Activated T-cell treated with anti-CD3 and anti-CD28 coated beads for 1 hour (primary cell): ENCODE results near the gene NFIC.
"Not testable (repeated sequence)": the region's sequence is repeated elsewhere in the genome, so short reads cannot be mapped to it uniquely, and the experiment has no call there.

Experiments
- DNase-seq: peaks from one replicate; pipeline ENCODE4 v3.0.0-alpha.2; 2020; ENCODE audit warnings: low read depth

NFIC gene

DNA sequence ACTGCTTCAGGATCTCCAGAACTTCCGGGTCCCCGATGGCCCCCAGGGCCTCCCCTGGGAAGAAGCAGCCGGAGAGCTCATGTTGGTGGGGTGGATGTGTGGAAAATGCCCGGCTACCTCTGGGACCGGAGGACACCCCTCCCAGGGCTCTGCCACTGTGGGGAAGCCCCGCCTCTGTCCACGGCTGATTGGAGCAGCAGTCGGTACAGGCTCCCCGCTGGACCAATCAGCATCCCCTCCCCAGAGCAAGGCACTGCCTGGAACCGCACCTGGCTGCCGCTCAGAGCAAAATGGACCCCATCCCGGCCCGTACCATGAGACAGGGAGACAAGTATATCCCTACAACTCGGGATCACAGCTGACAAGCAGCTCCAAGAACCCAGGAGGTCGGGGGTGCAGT is 127.7 kb downstream of the NFIC start:
- DNase-seq = no peak

DNA sequence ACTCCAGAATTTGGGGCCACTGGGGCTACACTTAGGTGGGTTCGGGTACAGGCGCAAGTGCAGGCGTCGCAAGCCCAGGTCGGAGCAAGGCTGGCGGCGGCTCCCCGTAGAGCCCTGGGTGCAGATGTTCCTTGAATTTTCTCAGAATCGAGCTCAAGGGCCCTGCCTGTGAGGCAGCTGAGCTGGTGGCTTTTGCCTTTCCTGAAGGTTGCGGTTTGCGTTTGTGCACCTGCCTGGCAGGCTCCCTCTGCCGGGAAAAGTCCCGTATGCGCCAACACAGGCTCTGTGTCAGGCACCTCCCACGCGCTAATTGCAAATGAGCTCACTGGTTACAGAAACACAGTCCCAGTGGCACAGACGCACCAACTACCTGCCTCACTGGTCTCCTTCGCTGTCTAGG is 128.2 kb downstream of the NFIC start:
- no peak for DNase-seq

DNA sequence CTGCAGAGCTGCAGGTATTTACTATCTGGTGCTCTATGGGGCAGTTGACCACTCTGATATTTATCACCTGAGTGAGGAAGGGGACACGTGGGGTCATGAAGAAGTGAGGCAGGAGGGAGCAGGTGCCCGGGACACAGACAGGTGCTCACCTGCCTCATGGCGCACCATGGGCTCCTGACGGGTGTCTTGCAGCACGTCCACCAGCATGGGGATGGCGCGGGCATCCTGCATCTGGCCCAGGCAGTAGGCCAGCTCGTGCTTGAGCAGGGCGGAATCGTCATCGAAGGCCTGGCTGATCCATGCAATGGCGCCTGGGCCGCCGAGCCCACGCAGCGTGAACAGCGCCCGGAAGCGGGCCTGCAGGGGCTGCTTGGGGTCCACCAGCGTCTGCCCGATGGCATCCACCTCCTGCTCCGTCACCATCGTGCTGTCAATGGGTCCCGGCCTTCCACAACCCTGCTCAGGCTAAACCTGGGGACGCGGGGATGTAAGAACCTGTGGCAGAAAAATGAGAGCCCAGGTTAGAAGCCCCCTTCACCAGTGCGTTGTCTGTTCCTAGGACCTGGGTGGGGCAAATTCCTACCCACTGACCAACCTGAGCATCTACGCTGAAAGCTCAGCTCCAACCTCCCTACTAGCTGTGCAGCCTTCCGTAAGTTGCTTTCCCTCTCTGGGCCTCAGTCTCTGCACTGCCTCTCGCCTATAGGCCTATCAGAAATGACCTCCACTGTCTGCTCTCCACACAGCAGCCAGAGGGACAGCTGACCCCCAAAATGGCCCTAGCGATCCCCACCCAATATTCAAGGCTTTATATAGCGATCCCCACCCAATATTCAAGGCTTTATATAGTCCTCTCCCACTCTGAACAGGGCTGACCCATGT is 130.2 kb downstream of the NFIC start:
- no peak for DNase-seq

DNA sequence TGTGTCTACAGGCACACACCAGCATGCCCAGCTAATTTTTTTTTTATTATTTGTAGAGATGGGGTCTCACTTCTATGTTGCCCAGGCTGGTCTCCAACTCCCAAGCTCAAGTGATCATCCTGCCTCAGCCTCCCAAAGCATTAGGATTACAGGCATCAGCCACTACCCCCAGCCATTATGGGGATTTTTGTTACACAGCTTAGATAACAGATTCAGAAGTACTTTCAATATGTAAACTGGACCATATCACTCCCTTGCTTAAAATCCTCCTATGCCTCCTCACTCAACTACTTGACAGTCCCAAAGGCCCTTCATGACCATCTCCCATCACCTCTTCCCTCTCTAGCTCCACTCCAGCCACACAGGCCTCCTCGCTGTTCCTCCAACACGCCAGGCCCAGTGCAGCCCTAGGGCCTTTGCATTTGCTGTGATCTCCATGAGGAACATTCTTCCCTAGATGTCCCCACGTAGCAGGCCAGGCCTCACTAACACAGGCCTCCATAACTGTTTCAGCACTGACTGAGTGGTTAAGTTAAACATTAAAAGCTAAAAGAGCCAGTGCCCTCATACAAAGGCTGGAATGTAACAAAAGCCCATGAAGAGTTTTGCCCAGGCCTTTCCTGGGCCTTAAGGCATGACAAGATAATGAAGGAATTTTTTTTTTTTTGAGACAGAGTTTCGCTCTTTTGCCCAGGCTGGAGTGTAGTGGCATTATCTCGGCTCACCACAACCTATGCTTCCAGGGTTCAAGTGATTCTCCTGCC is 131.6 kb downstream of the NFIC start:
- DNase-seq = no peak

DNA sequence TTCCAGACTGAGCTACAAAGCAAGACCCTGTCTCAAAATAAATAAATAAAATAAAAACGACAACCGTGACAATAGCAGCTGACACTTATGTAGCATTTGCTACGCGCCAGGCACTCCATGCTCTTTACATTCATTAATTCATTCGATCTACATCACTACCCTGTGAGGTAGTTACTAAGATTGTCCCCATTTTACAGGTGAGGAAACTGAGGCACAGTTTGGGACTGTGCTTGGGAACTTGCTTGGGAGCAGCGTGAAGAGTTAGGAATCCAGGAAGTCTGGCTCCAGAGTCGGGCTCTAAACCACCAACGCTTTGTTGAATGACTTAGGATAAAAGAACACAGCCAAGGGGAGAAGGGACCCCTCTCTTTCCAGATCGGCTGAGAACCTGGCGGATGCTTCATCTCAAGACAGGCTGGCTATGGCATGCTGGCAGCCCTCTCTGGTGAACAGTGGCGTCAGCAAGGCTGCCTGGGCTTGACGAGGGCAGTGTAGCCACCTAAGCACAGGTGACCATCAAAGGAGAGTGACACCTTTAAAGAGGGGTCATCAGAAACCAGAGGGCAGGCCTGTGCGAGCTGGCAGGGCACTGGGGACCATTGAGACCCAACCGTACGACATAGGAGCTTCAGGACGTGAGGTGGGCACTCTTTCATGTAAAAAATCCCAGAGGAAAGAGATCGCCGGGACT is 133.5 kb downstream of the NFIC start:
- DNase-seq = no peak

DNA sequence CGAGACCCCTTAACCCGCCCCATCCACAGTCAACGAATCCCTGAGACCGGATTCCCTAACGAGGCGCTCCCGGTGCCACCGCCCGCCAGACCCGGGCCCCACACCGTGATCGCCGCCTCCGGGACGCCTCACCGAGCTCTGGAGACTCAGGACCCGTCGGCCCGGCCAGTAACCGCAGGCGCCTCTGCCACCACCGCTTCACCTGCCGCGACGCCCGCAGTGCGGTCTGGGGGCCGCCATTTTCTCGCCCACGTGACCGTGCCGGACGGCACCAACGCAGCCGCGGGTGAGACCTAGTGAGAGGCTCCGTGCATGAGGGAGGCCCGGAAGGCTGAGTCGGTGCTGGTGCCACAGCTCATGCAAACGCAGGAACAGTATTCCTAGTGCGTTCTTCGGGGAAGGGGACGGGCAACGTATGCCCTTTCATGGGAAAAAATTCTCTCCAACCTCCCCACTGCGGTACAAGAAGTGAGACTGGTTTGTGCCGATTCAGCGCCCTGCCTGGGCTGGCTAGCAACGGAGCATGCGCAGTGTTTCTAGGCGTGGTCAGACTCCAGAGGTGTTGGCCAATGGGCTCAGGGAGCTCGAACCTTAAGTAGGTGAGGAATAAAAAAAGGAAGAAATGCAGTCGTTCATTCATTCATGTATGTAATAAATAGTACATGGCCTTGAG is 134.2 kb downstream of the NFIC start, which contains the start of gene DOHH:
TSS of gene DOHH (minus strand) at position 246 of the 673 bp plus-strand sequence. CDS start 3,860 bp downstream, outside the sequence.
- DNase-seq = peak; percentile 90

DNA sequence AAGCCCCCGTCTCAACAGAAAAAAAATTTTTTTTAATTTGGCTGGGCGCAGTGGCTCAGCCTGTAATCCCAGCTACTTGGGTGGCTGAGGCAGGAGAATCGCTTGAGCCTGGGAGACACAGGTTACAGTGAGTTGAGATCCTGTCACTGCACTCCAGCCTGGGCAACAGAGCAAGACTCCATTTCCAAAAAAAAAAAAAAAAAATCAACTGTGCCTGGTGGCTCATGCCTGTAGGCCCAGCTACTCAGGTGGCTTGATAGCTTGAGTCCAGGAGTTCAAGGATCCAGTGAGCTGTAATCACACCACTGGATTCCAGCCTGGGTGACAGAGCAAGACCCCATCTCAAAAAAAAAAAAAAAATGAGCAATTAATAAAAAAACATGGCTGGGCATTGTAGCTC is 135.4 kb downstream of the NFIC start:
- DNase-seq = no peak

DNA sequence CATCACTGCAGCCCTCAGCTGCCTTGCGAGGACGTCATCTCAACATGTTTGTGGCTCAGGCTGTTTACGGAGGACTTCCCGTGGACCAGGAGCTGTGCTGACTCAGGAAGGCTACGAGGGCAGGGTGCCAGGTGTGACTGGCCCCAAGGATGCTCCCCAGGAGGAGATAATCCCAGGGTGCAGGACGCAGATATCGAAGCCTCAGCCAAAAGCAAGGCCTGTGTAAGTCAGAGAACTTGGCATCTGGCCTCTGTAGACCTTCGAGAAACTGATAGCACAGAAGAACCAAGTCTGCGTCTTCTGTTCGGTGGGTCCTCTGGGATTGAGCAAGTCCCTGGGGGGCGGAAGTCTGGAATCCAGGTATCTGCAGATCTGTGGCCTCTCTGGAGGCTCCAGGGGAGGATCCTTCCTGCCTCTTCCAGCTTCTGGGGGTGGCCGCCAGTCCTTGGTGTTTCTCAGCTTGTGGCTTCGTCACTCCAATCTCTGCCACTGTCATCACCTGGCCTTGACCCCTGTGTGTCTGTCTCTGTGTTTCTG is 136.7 kb downstream of the NFIC start:
- no peak for DNase-seq

DNA sequence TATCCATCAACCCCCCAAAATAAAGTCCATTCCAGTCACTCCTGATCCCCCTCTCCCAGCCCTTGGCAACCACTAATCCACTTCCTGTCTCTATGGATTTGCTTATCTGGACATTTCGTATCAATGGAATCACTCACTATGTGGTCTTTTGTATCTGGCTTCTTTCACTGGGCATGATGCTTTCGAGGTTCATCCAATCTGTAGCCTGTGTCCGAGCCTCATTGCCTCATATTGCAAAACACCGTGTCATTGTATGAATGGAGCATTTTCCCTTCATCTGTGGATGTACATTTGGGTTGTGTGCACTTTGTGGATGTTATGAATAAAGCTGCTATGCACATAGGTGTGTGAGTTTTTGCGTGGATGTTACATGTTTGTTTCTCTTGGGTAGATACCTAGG is 138.4 kb downstream of the NFIC start:
- no peak for DNase-seq

DNA sequence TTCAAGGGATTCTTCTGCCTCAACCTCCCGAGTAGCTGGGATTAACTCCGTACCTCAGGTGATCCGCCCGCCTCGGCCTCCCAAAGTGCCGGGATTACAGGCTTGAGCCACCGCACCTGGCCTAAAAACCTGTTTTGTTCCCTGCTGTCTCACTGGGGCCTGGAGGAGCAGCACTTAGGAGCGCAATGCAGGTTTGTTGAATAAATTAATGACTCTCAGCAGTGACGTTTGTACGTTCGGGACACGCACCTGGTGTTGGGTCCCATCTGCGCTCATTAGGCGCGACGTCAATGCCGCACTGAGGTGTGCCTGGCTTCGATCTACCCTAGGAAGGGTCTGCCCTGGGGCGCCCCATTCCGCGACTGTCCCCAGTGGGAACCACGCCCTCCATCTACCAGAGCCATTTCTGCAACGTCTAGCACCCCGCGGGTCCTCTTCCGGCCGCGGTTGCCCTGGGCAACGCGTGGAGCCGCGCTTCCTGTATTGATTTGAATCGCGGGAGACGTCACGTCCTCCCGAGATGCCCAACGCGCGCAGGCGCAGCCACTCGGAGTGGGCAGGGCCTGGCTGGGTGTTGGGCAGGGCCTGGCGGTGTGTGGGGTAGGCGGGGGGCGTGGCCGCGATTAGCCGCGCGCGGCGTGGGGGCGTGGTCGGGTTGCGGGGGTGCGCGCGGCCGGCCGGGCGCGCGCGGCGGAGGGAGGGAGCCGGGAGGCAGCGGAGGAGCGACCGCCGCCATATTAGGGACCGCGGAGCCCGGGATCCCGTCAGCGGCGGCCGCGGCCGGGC is 139.4 kb downstream of the NFIC start, which contains the start of gene FZR1:
TSS of gene FZR1 (plus strand) at position 714 of the 786 bp plus-strand sequence. CDS start 16,679 bp downstream, outside the sequence.
- peak; percentile 100 for DNase-seq

DNA sequence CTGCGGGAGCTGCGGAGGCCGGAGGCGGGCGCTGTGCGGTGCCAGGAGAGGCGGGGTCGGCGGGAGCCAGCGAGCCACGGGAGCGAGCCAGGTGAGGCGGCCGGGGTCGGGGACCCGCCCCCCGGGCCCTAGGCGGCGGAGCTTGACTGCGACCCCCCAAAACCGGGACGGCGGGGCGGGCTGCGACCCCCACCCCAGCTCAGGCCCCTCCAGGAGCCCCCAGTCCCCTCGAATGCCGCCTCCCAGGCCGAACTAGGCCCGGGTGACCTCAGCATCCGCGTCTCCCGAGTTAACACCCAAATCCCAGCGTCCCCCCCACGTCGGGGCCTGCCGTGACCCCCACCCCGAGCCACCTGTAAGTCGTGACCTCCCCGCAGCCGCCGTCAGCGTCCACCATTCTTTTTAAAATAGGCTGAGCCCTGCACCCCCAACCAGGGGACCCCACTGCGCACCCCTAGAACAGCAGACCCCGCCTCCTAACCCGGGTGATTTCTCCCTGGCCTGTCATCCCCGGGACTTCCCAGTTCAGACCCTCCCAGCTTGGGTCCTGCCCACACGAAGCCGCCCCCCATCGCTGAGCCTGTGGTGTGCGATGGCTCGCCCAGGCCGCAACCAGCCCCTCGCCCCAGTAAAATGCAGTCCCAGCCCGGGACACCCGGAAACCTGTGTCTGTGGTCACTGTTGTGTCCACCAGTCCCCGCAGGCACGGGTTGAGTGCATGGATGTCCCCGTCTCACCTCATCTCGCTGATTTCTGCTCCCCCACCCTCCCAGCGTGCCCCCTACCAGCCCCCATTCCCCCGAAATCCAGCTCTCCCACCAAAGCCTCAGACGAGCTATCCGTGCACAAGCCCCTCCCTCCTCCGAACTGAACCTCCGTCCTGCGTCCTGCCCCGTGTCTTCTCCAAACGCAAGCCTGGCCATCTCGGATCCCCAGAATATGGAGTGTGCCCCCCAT is 140.3 kb downstream of the NFIC start:
- no peak for DNase-seq

DNA sequence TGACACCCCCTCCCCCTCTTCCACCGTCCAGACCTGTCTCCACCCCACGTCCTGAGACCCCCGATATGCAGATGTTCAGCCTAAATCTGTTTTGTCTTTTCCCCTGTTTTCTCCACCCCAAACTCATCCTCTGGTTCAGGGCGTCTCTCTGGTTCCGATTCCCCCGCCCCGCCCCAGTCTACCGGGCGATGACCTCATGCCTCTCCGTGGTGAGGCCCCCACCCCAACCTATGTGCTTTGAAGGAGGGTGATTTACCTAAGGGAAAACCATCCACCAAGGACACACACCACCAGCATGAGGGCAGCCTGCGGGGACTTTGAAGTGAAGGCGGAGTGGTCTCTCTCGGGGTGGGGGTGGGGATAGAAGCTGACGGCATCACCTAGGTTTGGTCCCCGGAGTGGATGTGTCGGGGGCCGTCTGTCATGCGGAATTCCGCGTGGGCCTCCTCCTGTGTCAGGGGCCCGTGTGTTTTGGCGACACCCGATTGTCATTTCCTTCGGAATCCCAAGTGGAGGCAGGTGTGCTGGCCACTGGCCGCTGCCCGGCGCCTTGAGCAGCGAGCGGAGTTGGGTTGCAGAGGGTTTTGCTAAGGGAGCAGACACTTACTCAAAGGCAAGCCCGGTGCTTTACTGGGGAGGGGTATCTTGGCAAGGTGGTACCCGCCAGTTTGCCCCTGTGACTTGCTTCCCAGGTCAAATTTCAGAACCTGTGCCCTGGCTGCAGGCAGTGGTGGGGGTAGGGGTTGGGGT is 141.2 kb downstream of the NFIC start:
- DNase-seq = peak; percentile 24

DNA sequence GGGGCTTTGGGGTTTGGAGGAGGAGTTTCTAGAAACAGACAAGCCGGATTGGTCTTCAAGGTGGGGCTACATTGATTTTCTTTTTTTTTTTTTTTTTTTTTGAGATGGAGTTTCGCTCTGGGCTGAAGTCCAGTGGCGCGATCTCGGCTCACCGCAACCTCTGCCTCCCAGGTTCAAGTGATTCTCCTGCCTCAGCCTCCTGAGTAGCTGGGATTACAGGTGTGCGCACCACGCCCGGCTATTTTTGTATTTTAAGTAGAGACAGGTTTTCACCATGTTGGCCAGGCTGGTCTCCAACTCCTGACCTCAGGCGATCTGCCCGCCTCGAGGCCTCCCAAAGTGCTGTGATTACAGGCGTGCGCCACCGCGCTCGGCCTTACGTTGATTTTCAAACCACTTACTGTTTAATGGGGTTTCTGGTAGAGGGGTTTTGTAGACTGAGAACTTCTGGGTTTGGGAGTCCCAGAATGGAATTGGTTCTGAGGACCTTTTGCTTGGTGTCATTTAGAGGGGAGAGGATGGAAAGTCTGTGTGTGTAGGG is 141.8 kb downstream of the NFIC start:
- DNase-seq = not testable (repeated sequence)

DNA sequence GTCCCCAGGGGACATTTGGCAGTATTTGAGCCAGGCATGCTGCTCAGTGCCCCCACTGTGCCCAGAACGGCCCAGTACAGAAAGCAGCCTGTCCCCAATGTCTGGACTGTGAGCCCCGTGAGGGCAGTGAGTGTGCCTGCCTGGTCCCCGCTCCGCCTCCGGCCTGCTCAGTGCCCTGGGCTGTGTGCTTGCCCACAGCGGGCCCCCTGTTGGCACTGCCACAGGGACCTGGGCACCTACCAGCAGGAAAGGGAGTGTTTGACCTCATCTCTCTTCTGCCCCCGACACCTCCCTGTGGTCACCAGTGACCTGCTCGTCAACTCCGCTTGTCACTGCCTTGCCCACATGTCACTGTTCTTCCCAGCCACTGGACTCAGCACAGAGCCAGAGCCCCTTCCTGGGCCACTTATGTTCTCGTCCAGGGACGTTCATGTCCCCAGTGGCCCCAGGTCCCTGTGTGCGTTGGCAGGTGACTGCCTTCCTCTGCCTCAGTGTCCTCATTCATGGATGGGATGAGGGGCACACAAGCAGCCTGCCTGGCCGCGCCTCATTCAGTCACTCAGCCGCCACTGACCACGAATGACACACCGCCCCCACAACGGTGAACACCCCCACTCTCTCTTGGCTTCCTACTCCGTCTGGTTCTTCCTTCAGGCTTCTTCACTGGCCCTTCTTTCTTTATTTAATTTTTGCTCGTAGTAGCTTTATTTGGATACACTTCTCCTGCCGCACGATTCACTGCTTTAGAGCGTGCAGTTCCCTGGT is 142.6 kb downstream of the NFIC start:
- no peak for DNase-seq

DNA sequence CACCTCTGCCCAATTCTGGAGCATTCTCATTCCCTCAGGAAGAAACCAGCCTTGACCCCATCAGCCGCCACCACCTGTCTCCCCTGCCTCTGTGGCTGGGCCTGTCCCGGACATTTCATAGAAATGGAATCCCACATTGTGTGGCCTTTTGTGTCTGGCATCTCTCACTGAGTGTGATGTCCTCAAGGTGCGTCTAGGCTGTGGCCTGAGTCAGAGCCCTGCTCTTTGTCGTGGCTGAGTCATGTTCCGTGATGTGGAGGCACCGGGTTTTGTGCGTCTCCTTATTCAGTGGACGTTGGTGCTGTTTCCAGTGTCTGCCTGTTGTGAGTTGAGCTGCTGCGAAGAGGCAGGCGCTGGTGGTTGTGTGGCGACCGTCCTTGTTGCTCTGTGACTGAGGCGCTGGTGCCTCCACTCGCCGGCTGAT is 143.2 kb downstream of the NFIC start:
- DNase-seq = no peak

DNA sequence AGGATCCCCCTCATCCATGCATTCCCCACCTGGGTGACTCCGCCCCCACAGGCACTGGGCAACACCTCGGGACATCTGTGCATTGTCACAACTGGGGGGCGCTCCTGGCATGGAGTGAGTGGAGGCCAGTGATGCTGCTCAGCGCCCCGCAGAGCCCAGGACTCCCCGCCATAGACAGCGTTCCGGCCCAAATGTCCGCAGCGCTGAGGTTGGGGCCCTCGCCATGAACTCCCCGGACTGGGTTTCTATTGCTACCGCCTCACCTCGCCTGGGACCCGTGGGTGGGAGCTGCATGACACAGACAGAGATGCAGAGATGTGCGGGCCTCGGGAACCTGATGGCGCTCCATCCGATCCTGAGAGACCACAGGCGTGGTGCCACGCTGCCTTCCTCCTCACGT is 144.3 kb downstream of the NFIC start:
- no peak for DNase-seq

DNA sequence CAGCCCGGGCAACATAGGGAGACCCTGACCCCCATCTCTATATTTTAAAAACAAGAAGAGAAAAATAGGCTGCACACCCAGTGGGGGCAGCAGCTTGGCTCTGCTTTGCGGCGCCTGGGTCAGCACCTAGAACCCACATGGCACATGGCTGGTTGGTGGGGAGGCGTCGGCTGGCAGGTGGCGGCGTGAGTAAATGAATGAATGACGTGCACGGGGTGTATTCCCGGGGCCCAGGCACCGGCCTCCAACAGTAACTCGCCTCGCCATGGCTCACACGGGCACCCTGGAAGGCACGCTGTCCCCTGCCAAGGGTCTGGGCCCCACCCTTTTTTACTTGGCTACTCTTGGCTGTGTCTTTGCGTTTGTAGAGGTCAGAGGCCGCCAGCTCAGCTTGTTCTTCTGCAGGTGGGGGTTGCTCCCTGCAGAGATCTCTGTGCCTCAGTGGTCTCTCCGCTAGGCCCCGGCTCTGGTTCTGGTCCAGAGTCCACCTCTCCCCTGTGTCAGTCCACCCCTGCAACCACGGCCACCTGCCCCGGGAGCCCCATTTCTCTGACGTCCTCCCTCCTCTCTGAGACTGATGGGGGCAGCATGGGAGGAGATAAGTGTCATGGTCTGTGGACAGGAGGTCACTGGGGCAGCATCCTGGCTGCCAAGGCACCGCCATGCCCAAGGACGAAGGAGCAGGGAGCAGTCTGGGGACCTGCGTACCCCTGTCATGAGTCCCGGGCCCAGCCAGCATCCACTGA is 145.3 kb downstream of the NFIC start:
- DNase-seq = no peak
